Measurements from ENCODE around the gene KYNU.
A peak's percentile ranks its signal among the peaks of the same experiment; 100 is the strongest.

DNA sequence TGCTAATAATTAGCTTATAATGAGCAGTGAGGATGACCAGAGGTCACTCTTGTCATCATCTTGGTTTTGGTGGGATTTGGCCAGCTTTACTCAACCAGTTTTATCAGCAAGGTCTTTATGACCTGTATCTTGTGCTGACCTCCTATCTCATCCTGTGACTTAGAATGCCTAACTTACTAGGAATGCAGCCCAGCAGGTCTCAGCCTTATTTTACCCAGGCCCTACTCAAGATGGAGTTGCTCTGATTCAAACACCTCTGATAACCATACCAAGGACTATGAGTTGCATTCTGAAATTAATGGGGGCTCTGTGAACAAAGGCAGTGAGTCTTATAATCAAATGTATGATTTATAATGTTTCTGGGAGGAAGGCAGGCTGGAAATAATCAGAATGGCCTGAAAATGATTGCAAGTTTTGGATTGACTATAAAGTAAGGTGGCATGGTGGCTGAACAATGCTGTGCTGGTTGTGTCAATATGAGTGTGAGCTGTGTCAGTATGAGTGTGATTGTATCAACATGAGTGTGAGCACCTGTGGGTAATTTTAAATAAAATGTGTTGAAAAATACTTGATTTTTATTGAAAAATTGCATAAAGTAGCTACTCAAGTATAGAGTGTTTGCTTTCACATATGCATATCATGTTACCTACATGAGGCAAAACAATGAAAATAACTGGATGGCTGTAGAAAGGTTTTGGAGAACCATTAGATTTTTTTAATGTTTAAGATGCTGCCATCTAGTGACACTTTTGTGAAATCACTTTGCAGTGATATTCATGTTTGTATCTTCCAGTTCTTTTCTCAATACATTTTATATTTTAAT, 103.0 kb downstream of the KYNU start:
- TF ChIP-seq, protein P1, sequence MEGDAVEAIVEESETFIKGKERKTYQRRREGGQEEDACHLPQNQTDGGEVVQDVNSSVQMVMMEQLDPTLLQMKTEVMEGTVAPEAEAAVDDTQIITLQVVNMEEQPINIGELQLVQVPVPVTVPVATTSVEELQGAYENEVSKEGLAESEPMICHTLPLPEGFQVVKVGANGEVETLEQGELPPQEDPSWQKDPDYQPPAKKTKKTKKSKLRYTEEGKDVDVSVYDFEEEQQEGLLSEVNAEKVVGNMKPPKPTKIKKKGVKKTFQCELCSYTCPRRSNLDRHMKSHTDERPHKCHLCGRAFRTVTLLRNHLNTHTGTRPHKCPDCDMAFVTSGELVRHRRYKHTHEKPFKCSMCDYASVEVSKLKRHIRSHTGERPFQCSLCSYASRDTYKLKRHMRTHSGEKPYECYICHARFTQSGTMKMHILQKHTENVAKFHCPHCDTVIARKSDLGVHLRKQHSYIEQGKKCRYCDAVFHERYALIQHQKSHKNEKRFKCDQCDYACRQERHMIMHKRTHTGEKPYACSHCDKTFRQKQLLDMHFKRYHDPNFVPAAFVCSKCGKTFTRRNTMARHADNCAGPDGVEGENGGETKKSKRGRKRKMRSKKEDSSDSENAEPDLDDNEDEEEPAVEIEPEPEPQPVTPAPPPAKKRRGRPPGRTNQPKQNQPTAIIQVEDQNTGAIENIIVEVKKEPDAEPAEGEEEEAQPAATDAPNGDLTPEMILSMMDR (IDR thresholded peaks at IDR 0.05; ENCODE audit: low read depth, low read length, poor library complexity, severe bottlenecking): peak; percentile 54
- no peak for TF ChIP-seq EZH2phosphoT487 (IDR thresholded peaks at IDR 0.05; ENCODE audit: borderline replicate concordance, low read length)
